Stimulated activated CD4-positive, alpha-beta T cell treated with anti-CD3 and anti-CD28 coated beads, Interleukin-12 subunit alpha, Interleukin-12 subunit beta, amount 100 ng/mL, for 24 hours (primary cell): ENCODE measurements around the gene EPAS1.
"Not testable (repeated sequence)": the region's sequence is repeated elsewhere in the genome, so short reads cannot be mapped to it uniquely, and the experiment has no call there.

Experiments used
- DNase-seq, 2 experiments: peaks; one replicate each; pipeline ENCODE4 v3.0.0-alpha.2; 2020; ENCODE audit warnings: low read depth in 2 of 2

EPAS1 gene

GRCh38 chr2:46383113-46383395 is 85.8 kb downstream of the EPAS1 start:
- DNase-seq, result no peak

DNA sequence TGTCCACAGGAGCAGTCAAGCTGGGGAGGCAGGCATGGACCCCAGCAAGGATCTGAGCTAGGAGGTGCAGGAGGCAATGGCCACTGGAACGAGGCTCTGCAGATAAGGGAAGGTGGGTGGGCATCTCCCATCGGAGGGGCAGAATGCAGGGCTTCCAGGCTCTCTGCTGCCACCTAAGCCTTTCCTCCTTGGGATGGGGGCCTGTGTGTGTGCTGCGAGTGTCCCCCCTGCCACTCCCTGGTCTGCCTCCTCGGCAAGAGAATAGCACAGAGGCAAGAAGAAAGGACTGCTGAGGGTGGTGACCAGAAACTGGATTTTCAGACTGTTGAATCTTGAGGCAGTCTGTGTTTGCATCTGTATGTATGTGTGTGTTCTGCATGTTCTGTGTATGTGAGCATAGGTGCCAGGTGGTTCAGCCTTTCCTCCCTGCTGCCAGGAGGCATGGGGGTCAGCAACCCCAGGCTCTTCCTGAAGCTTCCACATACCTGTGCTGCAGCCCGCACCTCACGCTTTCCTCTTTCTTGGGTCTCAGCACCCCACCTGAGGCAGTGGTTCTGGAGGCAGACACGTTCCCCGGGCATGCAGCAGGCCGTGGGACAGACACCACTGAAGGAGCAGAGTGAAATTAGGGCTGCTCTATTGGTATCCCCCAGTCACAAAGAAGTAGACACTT is 86.7 kb downstream of the EPAS1 start:
- no peak for DNase-seq

DNA sequence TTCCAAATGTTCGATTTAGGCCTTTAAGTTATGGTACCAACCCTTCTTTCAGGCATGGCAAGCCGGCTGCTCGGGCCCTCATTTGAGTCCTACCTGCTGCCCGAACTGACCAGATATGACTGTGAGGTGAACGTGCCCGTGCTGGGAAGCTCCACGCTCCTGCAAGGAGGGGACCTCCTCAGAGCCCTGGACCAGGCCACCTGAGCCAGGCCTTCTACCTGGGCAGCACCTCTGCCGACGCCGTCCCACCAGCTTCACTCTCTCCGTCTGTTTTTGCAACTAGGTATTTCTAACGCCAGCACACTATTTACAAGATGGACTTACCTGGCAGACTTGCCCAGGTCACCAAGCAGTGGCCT is 87.2 kb downstream of the EPAS1 start:
- no peak for DNase-seq

GRCh38 chr2:46385786-46386577 is 88.8 kb downstream of the EPAS1 start:
- no peak for DNase-seq

DNA sequence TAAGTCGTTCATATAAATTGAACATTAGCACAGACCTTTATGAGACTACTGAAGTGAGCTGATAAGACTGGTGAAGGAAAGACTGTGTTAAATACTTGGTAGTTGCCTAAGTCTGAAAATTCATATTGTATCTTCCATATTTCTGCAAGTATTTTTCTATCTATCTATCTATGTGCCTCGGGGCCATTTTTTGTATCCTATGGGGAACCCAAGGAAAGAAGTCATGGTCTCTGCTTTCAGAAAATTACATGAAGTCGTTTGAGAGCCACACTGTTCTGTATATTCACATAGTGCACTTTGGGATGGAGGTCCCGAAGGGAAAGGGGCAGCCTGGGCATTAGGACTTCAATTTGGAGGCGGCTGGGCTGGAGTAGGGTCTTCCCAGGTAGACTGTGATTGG is 89.6 kb downstream of the EPAS1 start:
- no peak for DNase-seq

DNA sequence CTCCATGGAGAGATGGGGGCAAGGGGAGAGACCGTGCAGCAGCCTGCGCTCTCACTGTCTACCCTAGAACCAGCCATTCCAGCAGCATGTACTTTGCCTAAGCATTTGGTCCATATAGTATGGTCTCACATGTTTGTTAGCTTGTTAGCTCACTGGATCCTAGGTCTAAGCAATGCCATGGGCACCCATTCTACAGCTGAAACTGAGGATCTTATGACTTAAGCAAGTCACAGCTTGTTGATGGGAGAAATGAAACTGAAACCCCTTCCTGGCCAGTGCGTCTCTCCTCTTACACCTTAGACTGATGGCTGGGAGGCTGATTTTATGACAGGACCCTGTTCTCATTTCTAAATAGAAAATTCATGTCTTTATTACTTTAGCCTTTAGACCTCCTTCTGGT is 90.1 kb downstream of the EPAS1 start:
- DNase-seq, result no peak

- no peak for DNase-seq
Measured at GRCh38 chr2:46387886-46388515, 90.8 kb downstream of the EPAS1 start.

DNA sequence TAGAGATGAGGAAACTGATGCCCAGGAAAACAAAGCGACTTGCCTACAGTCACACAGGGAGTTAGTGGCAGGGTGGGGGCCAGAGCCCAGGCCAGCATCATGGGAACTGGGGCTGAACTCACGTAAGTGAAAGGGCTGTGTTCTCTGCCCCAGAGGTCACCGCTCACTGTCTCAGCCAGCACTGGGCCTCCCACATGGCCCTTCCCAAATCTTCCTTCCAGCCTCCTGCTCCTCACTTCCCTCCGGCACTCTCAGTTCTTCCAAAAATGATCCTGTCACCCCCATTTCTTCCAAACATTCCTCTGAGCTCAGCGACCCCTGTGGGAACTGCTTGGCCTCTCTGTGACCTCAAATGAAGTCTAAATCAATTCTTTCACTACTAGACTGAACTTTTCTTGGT is 91.7 kb downstream of the EPAS1 start:
- DNase-seq, result no peak

- DNase-seq, result no peak
Measured at GRCh38 chr2:46389417-46389916, 92.3 kb downstream of the EPAS1 start.

DNA sequence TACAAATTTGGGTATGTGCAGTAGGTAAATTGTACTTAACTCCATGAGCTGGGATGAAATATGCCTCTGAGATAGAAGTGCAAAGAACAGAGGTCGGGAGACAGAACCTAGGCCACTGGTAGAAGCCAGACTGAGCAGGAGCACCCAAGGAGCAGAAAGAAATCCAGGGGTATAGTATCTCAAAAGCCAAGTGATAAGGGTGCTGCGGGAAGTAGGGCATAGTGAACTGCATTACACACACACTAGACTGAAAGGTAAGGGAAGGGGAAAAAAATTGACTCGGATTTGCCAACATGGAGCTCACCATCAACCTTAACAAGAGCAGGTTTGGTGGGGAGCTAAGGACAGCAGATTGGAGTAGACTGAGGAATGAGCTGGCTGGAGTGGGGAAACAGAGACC is 92.8 kb downstream of the EPAS1 start:
- DNase-seq, result no peak

DNA sequence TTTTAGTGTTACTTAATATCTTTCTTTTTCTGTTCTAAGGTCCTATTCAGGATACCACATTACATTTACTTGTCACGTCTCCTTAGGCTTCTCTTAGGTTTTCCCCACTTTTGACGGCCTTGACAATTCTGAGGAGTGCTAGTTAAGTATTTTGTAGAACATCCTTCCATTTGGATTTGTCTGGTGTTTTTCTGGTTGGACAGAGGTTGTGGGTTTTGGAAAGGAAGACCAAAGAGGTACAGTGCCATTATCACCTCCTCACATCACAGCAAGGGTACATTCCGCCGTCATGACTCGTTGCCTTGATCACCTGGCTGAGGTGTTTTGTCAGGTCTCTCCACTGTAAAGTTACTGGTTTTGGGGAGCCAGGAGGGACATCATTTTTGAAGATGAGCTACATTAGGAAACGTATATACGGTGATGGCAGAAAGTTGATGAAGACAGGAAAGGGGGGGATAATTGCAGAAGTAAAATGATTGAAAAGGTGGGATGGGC is 93.7 kb downstream of the EPAS1 start:
- no peak for DNase-seq

DNA sequence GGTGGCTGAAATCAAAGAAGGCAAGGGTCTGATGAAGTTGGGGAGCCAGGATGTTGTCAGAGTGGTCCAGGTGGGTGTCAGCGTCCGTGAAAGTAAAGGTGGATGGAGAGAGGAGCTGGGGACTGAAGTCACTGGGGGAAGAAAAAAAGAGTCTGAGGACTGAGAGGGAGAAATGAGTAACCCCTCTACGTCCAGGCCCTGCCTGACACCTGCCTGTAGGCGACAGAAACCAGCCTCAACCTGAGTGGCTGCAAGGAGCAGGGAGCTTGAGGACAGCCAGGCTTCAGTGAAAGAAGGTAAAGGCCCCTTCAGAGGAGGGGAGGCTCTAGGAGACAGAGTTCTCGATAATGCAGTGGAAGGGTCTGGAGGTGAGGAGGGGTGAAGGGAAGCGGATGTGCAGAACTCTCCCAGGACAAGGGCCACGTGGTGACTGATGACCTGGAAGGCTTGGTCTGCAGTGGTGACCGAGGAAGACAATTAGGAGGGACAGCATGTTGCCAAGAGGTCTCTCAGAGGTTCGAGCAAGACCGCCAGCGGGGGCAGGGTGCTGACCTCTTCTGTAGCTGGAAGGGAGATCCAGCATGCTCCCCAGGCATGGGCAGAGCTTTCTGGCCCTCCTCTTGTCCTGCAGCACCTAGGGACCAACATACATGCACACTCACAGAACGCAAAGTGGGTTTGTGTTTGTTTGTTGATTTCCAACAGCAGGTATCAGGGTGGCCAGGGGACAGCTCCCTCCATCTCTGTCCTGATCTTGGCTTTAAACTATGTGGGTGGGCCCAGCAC is 95.5 kb downstream of the EPAS1 start:
- no peak for DNase-seq

DNA sequence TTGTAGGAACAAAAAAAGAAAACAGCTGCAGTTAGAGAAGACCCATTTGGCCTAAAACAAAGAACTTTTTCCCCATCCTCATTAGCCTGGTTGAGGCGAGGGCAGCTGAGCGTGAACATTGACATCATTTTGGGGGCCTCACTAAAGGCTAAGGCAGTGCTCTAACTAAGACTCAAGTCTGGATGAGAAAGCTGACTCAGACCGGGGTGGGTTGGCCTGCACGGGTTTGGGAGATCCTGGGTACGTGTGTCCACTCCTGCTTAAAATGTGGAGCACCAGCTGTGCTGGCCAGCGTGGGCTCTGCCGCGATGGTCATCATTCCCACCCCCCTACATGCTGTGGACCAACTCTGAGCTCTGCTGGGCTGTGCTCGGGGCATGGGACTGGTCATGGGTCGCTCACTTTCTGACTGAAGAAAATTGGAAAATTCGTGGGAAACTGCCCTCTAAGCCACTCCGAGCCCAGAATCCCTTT is 96.2 kb downstream of the EPAS1 start:
- DNase-seq, result no peak

GRCh38 chr2:46393865-46394264 is 96.7 kb downstream of the EPAS1 start:
- DNase-seq, result no peak

DNA sequence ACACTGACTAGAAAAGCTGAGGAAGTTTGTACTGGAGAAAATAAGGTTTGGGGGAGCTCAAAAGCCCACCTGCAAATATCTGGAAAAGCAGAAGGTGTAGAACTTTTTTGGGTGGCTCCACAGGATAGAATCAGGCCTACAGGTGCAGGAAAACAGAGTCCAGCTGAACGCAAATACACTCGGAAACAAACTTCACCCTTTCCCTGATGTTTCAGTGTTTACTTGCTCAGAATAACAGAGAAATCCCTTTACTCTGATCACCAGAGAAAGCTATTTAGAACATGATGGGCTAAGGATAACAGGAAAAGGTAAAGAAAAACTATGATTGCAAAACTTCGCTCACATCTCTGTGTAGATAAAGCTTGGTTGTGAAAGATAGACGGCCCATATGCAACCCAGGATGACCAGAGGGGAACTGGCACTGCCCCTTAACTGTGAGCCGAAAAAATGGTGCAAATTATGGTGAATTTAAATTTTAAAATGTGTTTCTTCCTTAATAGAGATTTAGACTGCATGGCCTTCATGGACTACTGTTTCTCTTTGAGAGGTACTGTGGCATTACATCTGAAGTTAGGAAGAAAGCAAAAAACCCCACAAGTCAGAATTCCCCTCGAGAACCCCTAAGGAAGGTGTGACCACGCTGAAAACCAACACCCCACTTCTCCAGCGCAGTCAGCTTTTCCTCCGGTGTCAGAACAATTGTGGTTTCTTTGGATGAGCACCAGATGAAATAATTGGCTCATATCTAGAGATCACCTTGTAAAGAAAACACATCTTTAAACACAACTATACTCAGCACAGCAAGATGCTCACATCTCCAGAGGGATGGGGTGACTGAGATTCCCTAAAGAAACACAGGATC is 97.7 kb downstream of the EPAS1 start:
- no peak for DNase-seq

- not testable (repeated sequence) for DNase-seq
Measured at GRCh38 chr2:46395730-46396129, 98.5 kb downstream of the EPAS1 start.

DNA sequence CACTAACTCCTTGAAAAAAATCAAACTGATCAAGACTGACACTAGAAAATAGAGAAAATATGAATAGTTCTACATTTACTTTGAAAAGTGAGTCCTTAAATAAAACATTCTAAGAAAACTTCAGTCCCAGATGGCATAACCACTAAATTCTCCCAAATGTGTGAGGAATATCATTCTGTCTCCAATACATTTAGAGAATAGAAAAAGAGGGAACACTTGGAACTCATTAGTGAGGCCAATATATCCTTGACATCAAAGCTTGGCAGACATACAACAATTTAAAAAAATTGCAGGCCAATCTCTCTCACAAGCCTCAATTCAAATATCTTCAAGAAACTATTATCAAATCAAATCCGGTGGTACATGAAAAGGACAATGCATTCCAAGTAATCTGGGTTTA is 102.8 kb downstream of the EPAS1 start:
- no peak for DNase-seq

DNA sequence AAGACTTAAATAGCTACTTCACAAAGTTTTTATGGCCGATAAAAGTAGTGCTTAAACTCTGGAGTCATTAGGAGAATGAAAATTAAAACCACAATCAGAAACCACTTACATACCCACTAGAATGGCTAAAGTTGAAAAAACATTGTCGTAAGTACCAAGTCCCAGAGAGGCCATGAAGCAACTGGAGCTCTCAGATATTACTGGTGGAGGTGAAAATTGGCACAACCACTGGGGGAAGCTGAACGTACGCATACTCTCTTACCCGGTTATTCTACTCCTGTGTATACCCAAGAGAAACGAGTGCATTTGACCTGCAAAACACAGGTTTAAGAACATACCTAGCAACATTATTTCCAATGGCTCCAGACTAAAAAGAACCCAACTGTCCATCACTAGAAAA is 105.7 kb downstream of the EPAS1 start:
- DNase-seq, result no peak

GRCh38 chr2:46404181-46404759 is 107.1 kb downstream of the EPAS1 start:
- no peak for DNase-seq

GRCh38 chr2:46407852-46408455 is 110.7 kb downstream of the EPAS1 start:
- no peak for DNase-seq
